ENCODE measurements around the gene SLK. TPM values are rescaled to one million over a fixed set of nuclear protein-coding genes. Genes with fewer than 3 reads are reported as not detected.

SLK gene
- total and polyA plus RNA-seq, 7 donors: 15.5 to 48.6 (median 36.6) TPM

DNA sequence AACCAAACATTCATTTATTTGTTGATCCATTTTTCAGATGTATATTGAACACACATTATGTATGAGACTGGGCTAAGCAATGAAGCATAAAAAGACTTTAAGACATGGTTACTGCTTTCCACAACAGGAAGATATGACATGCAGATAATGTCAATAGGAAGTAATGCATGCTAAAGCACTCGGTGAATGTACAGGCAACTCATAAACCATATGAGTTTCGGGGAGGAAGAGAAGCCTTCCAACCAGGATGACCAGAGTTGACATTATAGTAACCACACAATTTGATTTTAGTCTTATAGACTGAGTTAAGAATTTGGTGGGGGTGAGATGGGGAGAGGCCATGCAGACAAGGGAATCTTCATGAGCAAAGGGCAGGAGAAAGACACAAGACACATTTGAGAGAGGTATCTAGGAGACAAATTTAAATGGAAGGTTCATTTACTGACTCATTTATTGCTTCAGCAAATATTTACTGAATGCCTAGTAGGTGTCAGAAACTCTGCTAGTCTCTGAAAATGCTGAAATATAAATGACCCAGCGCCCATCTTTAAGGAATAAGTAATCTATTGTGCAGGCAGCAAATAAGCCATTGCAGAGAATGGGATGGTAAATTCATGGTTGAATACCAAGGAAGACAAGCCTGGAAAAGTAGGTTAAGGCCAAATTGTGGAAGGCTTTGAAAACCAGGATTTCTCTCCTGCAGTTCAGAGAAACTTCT lies 19.0 kb upstream of the SLK start:
- Histone ChIP-seq H3K27ac (no peak overlapping the region), H3K9me3 (no peaks in the 10 kb centered on the region), H3K4me3 (no peak overlapping the region), H3K36me3 (ENCODE audit: insufficient read depth in 1 of 2, low read depth in 1 of 2) (no peaks in the 10 kb centered on the region), H3K27me3 (ENCODE audit: insufficient read depth in 3 of 3, low read length in 2 of 3) (no peaks in the 10 kb centered on the region), H3K4me1 (no peaks in the 10 kb centered on the region)
- no peak for DNase-seq
- WGBS, 3 donors: 83 to 89% (median 86%) methylated on average over 3 of the region's 3 CpGs
- ATAC-seq: no peak
- intact Hi-C loops (cut with DNase I): no loop called here
- TF ChIP-seq, protein P1, sequence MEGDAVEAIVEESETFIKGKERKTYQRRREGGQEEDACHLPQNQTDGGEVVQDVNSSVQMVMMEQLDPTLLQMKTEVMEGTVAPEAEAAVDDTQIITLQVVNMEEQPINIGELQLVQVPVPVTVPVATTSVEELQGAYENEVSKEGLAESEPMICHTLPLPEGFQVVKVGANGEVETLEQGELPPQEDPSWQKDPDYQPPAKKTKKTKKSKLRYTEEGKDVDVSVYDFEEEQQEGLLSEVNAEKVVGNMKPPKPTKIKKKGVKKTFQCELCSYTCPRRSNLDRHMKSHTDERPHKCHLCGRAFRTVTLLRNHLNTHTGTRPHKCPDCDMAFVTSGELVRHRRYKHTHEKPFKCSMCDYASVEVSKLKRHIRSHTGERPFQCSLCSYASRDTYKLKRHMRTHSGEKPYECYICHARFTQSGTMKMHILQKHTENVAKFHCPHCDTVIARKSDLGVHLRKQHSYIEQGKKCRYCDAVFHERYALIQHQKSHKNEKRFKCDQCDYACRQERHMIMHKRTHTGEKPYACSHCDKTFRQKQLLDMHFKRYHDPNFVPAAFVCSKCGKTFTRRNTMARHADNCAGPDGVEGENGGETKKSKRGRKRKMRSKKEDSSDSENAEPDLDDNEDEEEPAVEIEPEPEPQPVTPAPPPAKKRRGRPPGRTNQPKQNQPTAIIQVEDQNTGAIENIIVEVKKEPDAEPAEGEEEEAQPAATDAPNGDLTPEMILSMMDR (IDR thresholded peaks at IDR 0.05): no peak

DNA sequence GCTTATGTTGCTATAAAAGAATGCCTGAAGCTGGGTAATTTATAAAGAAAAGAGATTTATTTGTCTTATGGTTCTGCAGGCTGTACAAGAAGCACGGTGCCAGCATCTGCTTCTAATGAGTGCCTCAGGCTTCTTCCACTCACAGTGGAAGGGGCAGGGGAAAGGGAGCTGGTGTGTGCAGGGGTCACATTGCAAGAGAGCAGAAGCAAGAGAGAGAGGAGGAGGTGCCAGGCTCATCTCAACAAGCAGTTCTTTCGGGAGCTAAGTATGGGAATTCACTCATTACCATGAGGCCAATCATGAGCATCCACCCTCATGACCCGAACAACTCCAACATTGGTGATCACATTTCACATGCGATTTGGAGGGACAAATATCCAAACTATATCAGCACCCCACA lies 17.2 kb upstream of the SLK start:
- no peak for DNase-seq
- intact Hi-C loops (cut with DNase I): no loop called here
- no peak overlapping the region for H3K4me3 ChIP-seq
- TF ChIP-seq, protein P1 (IDR thresholded peaks at IDR 0.05): no peak
- no peaks in the 10 kb centered on the region for H3K27me3 ChIP-seq (ENCODE audit: insufficient read depth in 3 of 3, low read length in 2 of 3)
- H3K36me3 ChIP-seq (ENCODE audit: insufficient read depth in 1 of 2, low read depth in 1 of 2): no peaks in the 10 kb centered on the region
- 73 to 77% (median 74%) methylated on average over 4 of the region's 4 CpGs for WGBS, 3 donors
- H3K4me1 ChIP-seq: no peaks in the 10 kb centered on the region
- no peak overlapping the region for H3K27ac ChIP-seq
- ATAC-seq: no peak
- H3K9me3 ChIP-seq: no peaks in the 10 kb centered on the region

DNA sequence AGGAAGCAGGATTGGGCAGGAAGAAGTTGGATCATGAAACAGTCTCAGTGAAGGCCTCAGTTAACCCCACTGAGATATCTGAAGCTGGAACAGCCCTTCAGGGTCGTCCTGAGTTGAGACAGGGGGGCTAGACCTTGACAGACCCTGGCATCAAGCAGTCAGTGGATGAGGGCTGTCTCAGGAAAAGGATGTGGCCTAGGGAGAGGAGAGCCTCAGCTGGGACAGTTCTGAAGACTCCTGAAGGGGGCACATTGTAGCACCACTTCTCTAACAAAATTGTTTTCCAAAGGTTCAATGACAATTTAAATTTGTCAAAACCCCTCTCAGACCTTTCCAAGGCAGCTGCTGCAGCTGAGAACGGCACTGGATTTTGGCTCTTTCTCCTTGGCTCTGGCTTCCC lies 15.8 kb upstream of the SLK start:
- 41 to 48% (median 47%) methylated on average over 2 of the region's 2 CpGs for WGBS, 3 donors
- Histone ChIP-seq H3K4me3 (no peak overlapping the region), H3K9me3 (no peaks in the 10 kb centered on the region), H3K27me3 (ENCODE audit: insufficient read depth in 3 of 3, low read length in 2 of 3) (no peaks in the 10 kb centered on the region), H3K27ac (no peak overlapping the region), H3K36me3 (ENCODE audit: insufficient read depth in 1 of 2, low read depth in 1 of 2) (no peaks in the 10 kb centered on the region), H3K4me1 (no peaks in the 10 kb centered on the region)
- TF ChIP-seq, protein P1 (IDR thresholded peaks at IDR 0.05): no peak
- DNase-seq (no peak), ATAC-seq (no peak)
- intact Hi-C loops (cut with DNase I): no loop called here

DNA sequence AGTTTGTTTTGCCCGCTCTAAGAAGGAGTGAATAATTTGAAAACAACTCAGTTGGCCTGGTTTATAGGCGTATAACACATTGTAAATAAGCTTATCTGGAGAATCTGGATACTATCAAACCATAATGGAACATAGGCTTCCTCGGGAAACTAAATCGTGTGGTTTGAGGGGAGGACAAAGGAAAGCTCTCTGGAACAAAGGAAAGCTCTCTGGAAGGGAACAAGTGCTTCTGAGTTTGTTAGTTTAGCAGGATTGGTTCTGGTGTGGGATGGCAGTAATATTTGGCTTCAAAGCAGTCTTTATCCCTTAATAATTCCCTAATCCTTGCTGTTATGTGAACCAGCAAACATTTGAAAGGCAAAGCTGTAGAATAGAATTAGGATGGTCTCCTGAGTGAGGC lies 15.0 kb upstream of the SLK start:
- WGBS, 3 donors: 55 to 59% (median 57%) methylated on average over 4 of the region's 4 CpGs
- no peaks in the 10 kb centered on the region for H3K27me3 ChIP-seq (ENCODE audit: insufficient read depth in 3 of 3, low read length in 2 of 3)
- DNase-seq (no peak), ATAC-seq (no peak)
- no peak overlapping the region for H3K4me3 ChIP-seq
- TF ChIP-seq, protein P1 (IDR thresholded peaks at IDR 0.05): no peak
- intact Hi-C loops (cut with DNase I): no loop called here
- no peak overlapping the region for H3K27ac ChIP-seq
- no peaks in the 10 kb centered on the region for H3K9me3 ChIP-seq
- no peaks in the 10 kb centered on the region for H3K4me1 ChIP-seq
- H3K36me3 ChIP-seq (ENCODE audit: insufficient read depth in 1 of 2, low read depth in 1 of 2): no peaks in the 10 kb centered on the region

DNA sequence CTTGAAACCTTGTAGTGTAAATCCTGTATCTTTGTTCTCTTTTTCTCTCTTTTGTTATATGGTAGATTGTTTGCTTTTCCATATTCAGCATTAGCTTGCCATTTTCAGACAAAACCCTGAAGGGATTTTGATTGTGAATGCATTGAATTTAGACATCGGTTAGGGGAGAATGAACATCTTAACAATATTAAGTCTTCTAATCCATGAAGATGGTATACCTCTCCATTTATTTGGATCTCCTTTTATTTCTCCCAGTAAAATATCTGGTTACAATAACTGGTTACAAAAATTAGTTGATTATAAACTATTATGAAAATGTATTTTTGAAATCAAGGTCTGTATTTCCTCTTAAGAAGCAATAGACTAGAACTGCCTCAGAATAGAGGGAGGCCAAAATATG lies 12.4 kb upstream of the SLK start:
- Histone ChIP-seq H3K9me3 (no peaks in the 10 kb centered on the region), H3K4me3 (no peak overlapping the region), H3K4me1 (no peaks in the 10 kb centered on the region), H3K27me3 (ENCODE audit: insufficient read depth in 3 of 3, low read length in 2 of 3) (no peaks in the 10 kb centered on the region), H3K27ac (no peak overlapping the region), H3K36me3 (ENCODE audit: insufficient read depth in 1 of 2, low read depth in 1 of 2) (no peaks in the 10 kb centered on the region)
- ATAC-seq (no peak), DNase-seq (no peak)
- WGBS, 3 donors: 95 to 97% (median 96%) methylated on average over 1 of the region's 1 CpG
- intact Hi-C loops (cut with DNase I): no loop called here
- TF ChIP-seq, protein P1 (IDR thresholded peaks at IDR 0.05): no peak

Measured in psoas muscle (tissue), 8 donors.